SK-N-SH (cell line): ENCODE data around the gene C18orf32. TPM values are rescaled to one million over a fixed set of nuclear protein-coding genes. Genes with fewer than 3 reads are reported as not detected.

Experiments used
- FOXM1 ChIP-seq: IDR thresholded peaks from 2 replicates; pipeline ENCODE4 v1.4.0; 2012; ENCODE audit warnings: low read depth, mild to moderate bottlenecking
- MEF2A ChIP-seq: IDR thresholded peaks from 2 replicates; pipeline ENCODE4 v1.4.0; 2012; ENCODE audit warnings: low read depth, borderline replicate concordance
- polyA plus RNA-seq, 3 experiments: library from polyadenylated mRNA; depleted of rRNA; stranded (reverse); fragments of >200 nt; gene quantifications; 2 replicates each; pipeline ENCODE4 v1.2.3, GENCODE V29; 2012
- small RNA-seq, 7 experiments: library from RNA; depleted of rRNA; stranded (forward); fragments of <200 nt; gene quantifications; one replicate each; pipeline ENCODE3, GENCODE V24; 2012

C18orf32 gene
- polyA plus RNA-seq, 1 of the 3 experiments (the other 2 are of a cell fraction) = 29.4 TPM

GRCh38 chr18:49431165-49431962 lies 55.7 kb downstream of the C18orf32 start (continued):
- TF ChIP-seq FOXM1 = no peak
- TF ChIP-seq MEF2A = no peak

Small RNAs within 50 kb of the gene (small RNA-seq; reads per million reads assigned to genes)
- gene SNORD58A (0 reads per million in 7 experiments), gene SNORD58C (0 reads per million in 7 experiments)

Other genes starting within 250 kb of the C18orf32 start
- gene DYM, start 26.6 kb downstream of the C18orf32 start, polyA plus RNA-seq (2012; rRNA removed) = 12.8 and 16.3 TPM in 2 replicates
- gene RPL17, start 5.2 kb upstream of the C18orf32 start, polyA plus RNA-seq (2012; rRNA removed) = 4,998 and 5,578 TPM in 2 replicates
- 3.2 and 4.4 TPM in 2 replicates for gene LIPG, start 74.8 kb upstream of the C18orf32 start, polyA plus RNA-seq (2012; rRNA removed)